H1 (cell line): ENCODE measurements around the gene SF3B3. TPM values are rescaled to one million over a fixed set of nuclear protein-coding genes. Genes with fewer than 3 reads are reported as not detected.

Experiments
- CTCF ChIA-PET: fragments of 300-600 bp; sonication (Branson Sonifier 250); formaldehyde crosslinking; loops from one replicate; lab custom pipeline; 2021; ENCODE audit not compliant: partially characterized antibody; lab: Charles Lee
- POLR2A ChIA-PET: fragments of 300-600 bp; sonication (Branson Sonifier 250); formaldehyde crosslinking; loops from one replicate; lab custom pipeline; 2021; ENCODE audit warnings: inconsistent platforms; ENCODE audit not compliant: partially characterized antibody; lab: Charles Lee
- DNase-seq, 2 experiments: peaks; one replicate each; pipeline versions ENCODE4 v3.0.0 to v3.0.0-alpha.2; 2010 to 2022; ENCODE audit warnings: low spot score in 2 of 2, low read depth in 1 of 2, mixed read lengths in 1 of 2
- FAIRE-seq: peaks from 2 replicates; lab custom pipeline; 2011; peaks lifted over from hg19 to GRCh38; lab: Jason Lieb, UNC
- H2AFZ ChIP-seq: 2 replicates; pipeline ENCODE4 v1.8.1; 2012; ENCODE audit warnings: low read length, inconsistent platforms
- H2AK5ac ChIP-seq: 2 replicates; pipeline ENCODE4 v1.6.1; 2013; ENCODE audit warnings: low read depth, low read length
- H2BK120ac ChIP-seq: replicated peaks from 2 replicates; pipeline ENCODE3; 2013; ENCODE audit warnings: low read depth, low read length, inconsistent platforms
- H2BK12ac ChIP-seq: 2 replicates; pipeline ENCODE4 v1.6.1; 2013; ENCODE audit warnings: low read depth, low read length
- H2BK15ac ChIP-seq: 2 replicates; pipeline ENCODE4 v1.6.1; 2013; ENCODE audit warnings: low read length
- H2BK20ac ChIP-seq: 2 replicates; pipeline ENCODE4 v1.6.1; 2013; ENCODE audit warnings: low read length
- H2BK5ac ChIP-seq: 2 replicates; pipeline ENCODE4 v1.6.1; 2013; ENCODE audit warnings: low read depth, low read length
- H3K14ac ChIP-seq: 2 replicates; pipeline ENCODE4 v1.6.1; 2013; ENCODE audit warnings: inconsistent platforms; ENCODE audit not compliant: insufficient read length
- H3K18ac ChIP-seq: 2 replicates; pipeline ENCODE4 v1.6.1; 2013; ENCODE audit warnings: low read length; ENCODE audit errors: extremely low read depth
- H3K23ac ChIP-seq: 2 replicates; pipeline ENCODE4 v1.6.1; 2013; ENCODE audit warnings: inconsistent platforms; ENCODE audit not compliant: insufficient read length
- H3K23me2 ChIP-seq: 2 replicates; pipeline ENCODE4 v1.6.1; 2013; ENCODE audit warnings: low read depth, low read length
- H3K27ac ChIP-seq: 2 replicates; pipeline ENCODE4 v1.6.1; 2011; ENCODE audit warnings: low read depth, low read length, inconsistent platforms
- H3K27me3 ChIP-seq, 4 experiments: replicated peaks in 1 of 4; 1 replicate in 1 of 4; 2 replicates in 3 of 4; pipeline versions ENCODE4 v1.6.1 to v1.8.1; 2011 to 2013; ENCODE audit warnings: low read length in 3 of 4, mild to moderate bottlenecking in 3 of 4, inconsistent platforms in 2 of 4, mixed read lengths in 2 of 4, moderate library complexity in 1 of 4; ENCODE audit not compliant: control insufficient read depth in 3 of 4, insufficient read depth in 3 of 4; ENCODE audit errors: extremely low read depth in 1 of 4
- H3K36me3 ChIP-seq, 4 experiments: 2 replicates each; pipeline versions ENCODE4 v1.6.1 to v1.8.1; 2011 to 2013; ENCODE audit warnings: mild to moderate bottlenecking in 4 of 4, low read length in 3 of 4, moderate library complexity in 2 of 4, control low read depth in 1 of 4, inconsistent platforms in 1 of 4; ENCODE audit not compliant: insufficient read depth in 4 of 4, control insufficient read depth in 2 of 4
- H3K4ac ChIP-seq: replicated peaks from 2 replicates; pipeline ENCODE3; 2013; ENCODE audit warnings: low read length, low read depth, mixed read lengths, inconsistent platforms; ENCODE audit not compliant: insufficient read length
- H3K4me1 ChIP-seq, 4 experiments: replicated peaks in 1 of 4; 1 replicate in 1 of 4; 2 replicates in 3 of 4; pipeline versions ENCODE4 v1.6.1 to v1.8.1; 2011 to 2013; ENCODE audit warnings: low read length in 3 of 4, inconsistent platforms in 2 of 4, mixed read lengths in 1 of 4; ENCODE audit not compliant: insufficient read depth in 4 of 4, control insufficient read depth in 3 of 4
- H3K4me2 ChIP-seq, 2 experiments: 2 replicates each; pipeline versions ENCODE4 v1.6.1 to v1.8.1; 2011 to 2013; ENCODE audit warnings: low read depth in 2 of 2, low read length in 2 of 2, control low read depth in 1 of 2, inconsistent platforms in 1 of 2, mild to moderate bottlenecking in 1 of 2; ENCODE audit not compliant: insufficient read depth in 1 of 2
- H3K4me3 ChIP-seq, 4 experiments: fragments of 200-600, 300-600 bp in 1 of 4; sonication (generic), shearing (Covaris generic), sonication (Bioruptor Twin) in 1 of 4; 2 replicates each; pipeline versions ENCODE4 v1.5.1 to v1.8.1; 2011 to 2016; ENCODE audit warnings: low read length in 4 of 4, low read depth in 3 of 4, control low read depth in 2 of 4, inconsistent platforms in 2 of 4, mild to moderate bottlenecking in 2 of 4, mixed read lengths in 1 of 4, moderate library complexity in 1 of 4; ENCODE audit not compliant: insufficient read depth in 2 of 4; ENCODE audit errors: extremely low read depth in 1 of 4
- H3K56ac ChIP-seq: replicated peaks from 2 replicates; pipeline ENCODE3; 2013; ENCODE audit warnings: low read depth, mild to moderate bottlenecking, mixed read lengths, low read length, inconsistent platforms; ENCODE audit not compliant: insufficient read length
- H3K79me1 ChIP-seq: 2 replicates; pipeline ENCODE4 v1.6.1; 2013; ENCODE audit warnings: low read depth, low read length, control low read depth
- H3K79me2 ChIP-seq, 2 experiments: 2 replicates each; pipeline versions ENCODE4 v1.6.1 to v1.8.1; 2012 to 2013; ENCODE audit warnings: low read length in 2 of 2, mild to moderate bottlenecking in 2 of 2, inconsistent platforms in 1 of 2; ENCODE audit not compliant: insufficient read depth in 2 of 2, control insufficient read depth in 1 of 2
- H3K9ac ChIP-seq, 4 experiments: replicated peaks in 1 of 4; 1 replicate in 1 of 4; 2 replicates in 3 of 4; pipeline versions ENCODE4 v1.6.1 to v1.8.1; 2011 to 2013; ENCODE audit warnings: low read depth in 3 of 4, low read length in 3 of 4, control low read depth in 2 of 4, mild to moderate bottlenecking in 2 of 4, moderate library complexity in 2 of 4, inconsistent platforms in 1 of 4; ENCODE audit errors: extremely low read depth in 1 of 4
- H3K9me3 ChIP-seq, 2 experiments: 2 replicates each; pipeline versions ENCODE4 v1.6.1 to v1.8.1; 2012 to 2013; ENCODE audit warnings: mild to moderate bottlenecking in 2 of 2, moderate library complexity in 2 of 2, control low read depth in 1 of 2, inconsistent platforms in 1 of 2, low read depth in 1 of 2, low read length in 1 of 2, mixed read lengths in 1 of 2; ENCODE audit not compliant: insufficient read depth in 2 of 2
- H4K20me1 ChIP-seq, 2 experiments: replicated peaks in 1 of 2; 2 replicates each; pipeline versions ENCODE3 to v1.8.1; 2011 to 2013; ENCODE audit warnings: inconsistent platforms in 2 of 2, low read length in 2 of 2, mild to moderate bottlenecking in 1 of 2; ENCODE audit not compliant: insufficient read depth in 2 of 2, control insufficient read depth in 1 of 2
- H4K5ac ChIP-seq: 2 replicates; pipeline ENCODE4 v1.6.1; 2013; ENCODE audit warnings: low read length, low read depth, mixed read lengths, inconsistent platforms; ENCODE audit not compliant: insufficient read length
- H4K8ac ChIP-seq: 2 replicates; pipeline ENCODE4 v1.8.0; 2013; ENCODE audit warnings: mild to moderate bottlenecking, moderate library complexity, low read length, inconsistent platforms; ENCODE audit not compliant: insufficient read depth; ENCODE audit errors: extremely low read depth
- H4K91ac ChIP-seq: replicated peaks from 2 replicates; pipeline ENCODE3; 2013; ENCODE audit warnings: low read length, mixed read lengths, inconsistent platforms; ENCODE audit not compliant: insufficient read length
- CTBP2 ChIP-seq: IDR thresholded peaks from 2 replicates; pipeline ENCODE4 v1.7.0; 2011; ENCODE audit warnings: borderline replicate concordance, mild to moderate bottlenecking, moderate library complexity, mixed read lengths, low read length; ENCODE audit not compliant: insufficient read depth, insufficient read length
- EGR1 ChIP-seq: IDR thresholded peaks from 2 replicates; pipeline ENCODE4 v1.6.1; 2011; ENCODE audit warnings: low read depth, low read length, borderline replicate concordance
- KDM4A ChIP-seq: IDR thresholded peaks from one replicate; pipeline ENCODE4 v1.7.1; 2012; ENCODE audit warnings: low read depth, mild to moderate bottlenecking, moderate library complexity, low read length, inconsistent platforms; ENCODE audit not compliant: severe bottlenecking
- NRF1 ChIP-seq: IDR thresholded peaks from 2 replicates; pipeline ENCODE4 v1.6.1; 2011; ENCODE audit warnings: mild to moderate bottlenecking, low read depth, low read length, improper control_type of control experiment
- POLR2A ChIP-seq, 2 experiments: IDR thresholded peaks; 1 replicate in 1 of 2; 2 replicates in 1 of 2; pipeline ENCODE4 v1.6.1; 2011; ENCODE audit warnings: low read depth in 2 of 2, low read length in 2 of 2, mild to moderate bottlenecking in 2 of 2; ENCODE audit errors: control extremely low read depth in 1 of 2
- RNF2 ChIP-seq: fragments of 200-900, 300-1000 bp; sonication (generic); IDR thresholded peaks from 2 replicates; pipeline ENCODE4 v1.7.1; 2016; ENCODE audit warnings: borderline replicate concordance, low read depth, mild to moderate bottlenecking, antibody characterized with exemption, low read length; ENCODE audit not compliant: poor library complexity, severe bottlenecking; ENCODE audit errors: missing control alignments
- SP2 ChIP-seq: IDR thresholded peaks from 2 replicates; pipeline ENCODE4 v1.6.1; 2012; ENCODE audit warnings: mild to moderate bottlenecking, low read length, inconsistent platforms
- WGBS, 2 experiments: shearing (Covaris generic) in 1 of 2; methylation state at CpG; one replicate each; pipeline versions ENCODE4 v1.1.6 to v1.1.7; 2013 to 2015; ENCODE audit warnings: low lambda C conversion rate in 2 of 2, mixed read lengths in 2 of 2, inconsistent platforms in 1 of 2, low coverage in 1 of 2, missing lambda C conversion rate in 1 of 2; ENCODE audit not compliant: insufficient replicate concordance in 2 of 2, insufficient coverage in 1 of 2, insufficient read length in 1 of 2; ENCODE audit errors: extremely low coverage in 1 of 2, missing lambda C conversion rate in 1 of 2; 5-methylcytosine and 5-hydroxymethylcytosine counted together
- polyA plus RNA-seq, 7 experiments: library from polyadenylated mRNA; depleted of rRNA in 3 of 7; stranded (reverse) in 5 of 7; unstranded in 2 of 7; fragments of >200 nt in 5 of 7; fragments of 200-250 nt in 2 of 7; gene quantifications; 1 replicate in 5 of 7; 2 replicates in 1 of 7; 4 replicates in 1 of 7; pipeline versions ENCODE4 v1.2.1 to v1.2.3, GENCODE V29; 2011 to 2013; ENCODE audit warnings: missing spikeins in 2 of 7, mixed read lengths in 2 of 7
- total RNA-seq: library from RNA; stranded (reverse); fragmentation: NEBNext Ultra II Directional; extraction: Animal tissue kit (Norgen Biotek cat#: 25700); gene quantifications from 2 replicates; pipeline ENCODE4 v1.2.1, GENCODE V29; 2021

The SF3B3 gene
- total and polyA plus RNA-seq, 2 of the 8 experiments (the other 6 are each of a cell fraction or from before 2014, with no cell fraction given) = 241 to 521 TPM

- no peak overlapping the region for H3K4ac ChIP-seq
- H3K79me1 ChIP-seq = no peaks in the 10 kb centered on the region
- no peak for FAIRE-seq
- H2BK20ac ChIP-seq = no peak overlapping the region
- H2BK120ac ChIP-seq = no peak overlapping the region
- H3K4me2 ChIP-seq = no peak overlapping the region
- TF ChIP-seq RNF2 (no peak), KDM4A (no peak), NRF1 (no peak), EGR1 (no peak), SP2 (no peak), CTBP2 (no peak), POLR2A (IDR thresholded peaks at IDR 0.05; ENCODE audit: control extremely low read depth in 1 of 2, low read depth in 2 of 2, low read length in 2 of 2) (no peak)
- no peaks in the 10 kb centered on the region for H3K27me3 ChIP-seq
- DNase-seq = no peak
- ChIA-PET CTCF (interaction anchor here (0.6 to 13.6 kb wide), 4 partner anchors 14 to 111 kb away, joined by 3 to 117 read pairs (median 9); no protein-coding TSS in a partner anchor), POLR2A (interaction anchor here (0.8 to 1.3 kb wide), 2 partner anchors 12 to 96 kb away, joined by 3 to 8 read pairs; no protein-coding TSS in a partner anchor)
- H3K56ac ChIP-seq = no peak overlapping the region
- no peak overlapping the region for H3K18ac ChIP-seq
- peaks cover 0 to 2% of the 10 kb centered on the region in 2 experiments for H4K20me1 ChIP-seq
- H3K79me2 ChIP-seq = no peaks in the 10 kb centered on the region
- no peak overlapping the region for H3K14ac ChIP-seq
- H3K27ac ChIP-seq = no peak overlapping the region
- H4K8ac ChIP-seq = no peak overlapping the region
- no peak overlapping the region for H2AFZ ChIP-seq
- no peak overlapping the region for H4K5ac ChIP-seq
- H2BK15ac ChIP-seq = no peak overlapping the region
- no peak overlapping the region for H3K4me3 ChIP-seq
- peaks cover 0 to 16% (median 5%) of the 10 kb centered on the region in 4 experiments; a peak in 4 of 8 replicates for H3K36me3 ChIP-seq
- no peak overlapping the region for H2AK5ac ChIP-seq
- whole genome bisulfite sequencing, 2 experiments = 94% methylated on average over 13 of the region's 13 CpGs; no CpG with 5 or more reads in 1 of the 2 experiments
- no peak overlapping the region for H2BK5ac ChIP-seq
- H3K23me2 ChIP-seq = no peaks in the 10 kb centered on the region
- no peaks in the 10 kb centered on the region for H3K9me3 ChIP-seq
- H3K9ac ChIP-seq = no peak overlapping the region
- H4K91ac ChIP-seq = no peak overlapping the region
- peaks cover 0 to 8% (median under 1%) of the 10 kb centered on the region in 4 experiments; a peak in 2 of 7 replicates for H3K4me1 ChIP-seq
- H2BK12ac ChIP-seq = no peak overlapping the region
- no peak overlapping the region for H3K23ac ChIP-seq
These were observed 47.2 kb upstream of the SF3B3 start for GRCh38 chr16:70476272-70477020.
